SK-N-SH treated with all-trans-retinoic acid at 6 μM for 48 hours (cell line): ENCODE data around the gene CCM2L.

Source experiments
- ATAC-seq: fragments of 200-7000 bp; cut with Tn5 transposase; 3 replicates; pipeline ENCODE4 v1.9.1; 2020; ENCODE audit warnings: mild to moderate bottlenecking, moderate library complexity
- BACH2 ChIP-seq: fragments of 250-450 bp; sonication (Bioruptor Pico); IDR thresholded peaks from 2 replicates; pipeline ENCODE4 v1.9.0; 2021; ENCODE audit warnings: mild to moderate bottlenecking, borderline replicate concordance
- CSDC2 ChIP-seq: fragments of 250-450 bp; sonication (Bioruptor Pico); IDR thresholded peaks from 2 replicates; pipeline ENCODE4 v1.5.0; 2020; ENCODE audit warnings: mild to moderate bottlenecking, moderate library complexity
- ESRRG ChIP-seq: fragments of 250-450 bp; sonication (Bioruptor Pico); IDR thresholded peaks from 2 replicates; pipeline ENCODE4 v1.6.1; 2021; ENCODE audit warnings: mild to moderate bottlenecking
- GLIS3 ChIP-seq: fragments of 250-450 bp; sonication (Bioruptor Pico); IDR thresholded peaks from 2 replicates; pipeline ENCODE4 v1.5.0; 2020; ENCODE audit warnings: mild to moderate bottlenecking, moderate library complexity
- ISL1 ChIP-seq: fragments of 250-450 bp; sonication (Bioruptor Pico); IDR thresholded peaks from 2 replicates; pipeline ENCODE4 v2.1.2; 2022; ENCODE audit warnings: mild to moderate bottlenecking, moderate library complexity
- OSR1 ChIP-seq: fragments of 250-450 bp; sonication (Bioruptor Pico); IDR thresholded peaks from 2 replicates; pipeline ENCODE4 v1.8.0; 2022; ENCODE audit warnings: moderate library complexity, mild to moderate bottlenecking, inconsistent platforms
- PPARA ChIP-seq: fragments of 250-450 bp; sonication (Bioruptor Pico); IDR thresholded peaks from 2 replicates; pipeline ENCODE4 v1.5.0; 2020; ENCODE audit warnings: mild to moderate bottlenecking, borderline replicate concordance
- RARB ChIP-seq: fragments of 250-450 bp; sonication (Bioruptor Pico); IDR thresholded peaks from 2 replicates; pipeline ENCODE4 v1.8.0; 2021; ENCODE audit warnings: mild to moderate bottlenecking, moderate library complexity
- SNAI2 ChIP-seq: fragments of 250-450 bp; sonication (Bioruptor Pico); IDR thresholded peaks from 2 replicates; pipeline ENCODE4 v1.5.0; 2020; ENCODE audit warnings: mild to moderate bottlenecking, moderate library complexity
- TCF4 ChIP-seq: fragments of 250-450 bp; sonication (Bioruptor Pico); IDR thresholded peaks from 2 replicates; pipeline ENCODE4 v1.8.0; 2021; ENCODE audit warnings: mild to moderate bottlenecking, moderate library complexity, borderline replicate concordance
- TOX ChIP-seq: fragments of 250-450 bp; sonication (Bioruptor Pico); IDR thresholded peaks from 2 replicates; pipeline ENCODE4 v1.8.0; 2021; ENCODE audit warnings: mild to moderate bottlenecking, moderate library complexity, borderline replicate concordance
- ZC3H10 ChIP-seq: fragments of 250-450 bp; sonication (Bioruptor Pico); IDR thresholded peaks from 2 replicates; pipeline ENCODE4 v1.5.1; 2021; ENCODE audit warnings: mild to moderate bottlenecking, moderate library complexity
- ZFP3 ChIP-seq: fragments of 250-450 bp; sonication (Bioruptor Pico); IDR thresholded peaks from 2 replicates; pipeline ENCODE4 v1.5.0; 2020; ENCODE audit warnings: mild to moderate bottlenecking, moderate library complexity
- ZFP30 ChIP-seq: fragments of 450-650 bp; formaldehyde crosslinking; IDR thresholded peaks from 2 replicates; pipeline ENCODE4 v1.5.0; 2022; ENCODE audit warnings: mild to moderate bottlenecking, moderate library complexity
- ZNF70 ChIP-seq: fragments of 450-650 bp; formaldehyde crosslinking; IDR thresholded peaks from 2 replicates; pipeline ENCODE4 v1.5.0; 2020; ENCODE audit warnings: mild to moderate bottlenecking, moderate library complexity
- ZNF8 ChIP-seq: fragments of 450-650 bp; formaldehyde crosslinking; IDR thresholded peaks from 2 replicates; pipeline ENCODE4 v1.5.0; 2020; ENCODE audit warnings: mild to moderate bottlenecking, moderate library complexity
- TF ChIP-seq, protein P1 (sequence below): fragments of 250-450 bp; sonication (Bioruptor Pico); IDR thresholded peaks from 2 replicates; pipeline ENCODE4 v1.8.0; 2021; ENCODE audit warnings: low read depth, mild to moderate bottlenecking, moderate library complexity, borderline replicate concordance
- TF ChIP-seq, protein P2 (sequence below): fragments of 250-450 bp; sonication (Bioruptor Pico); IDR thresholded peaks from 2 replicates; pipeline ENCODE4 v1.5.1; 2021; ENCODE audit warnings: mild to moderate bottlenecking, moderate library complexity
- TF ChIP-seq, protein P3 (sequence below): fragments of 250-450 bp; sonication (Bioruptor Pico); IDR thresholded peaks from 2 replicates; pipeline ENCODE4 v1.5.1; 2020; ENCODE audit warnings: low read depth, mild to moderate bottlenecking, moderate library complexity
- TF ChIP-seq, protein P4 (sequence below): fragments of 250-450 bp; sonication (Bioruptor Pico); IDR thresholded peaks from 2 replicates; pipeline ENCODE4 v1.5.0; 2020; ENCODE audit warnings: mild to moderate bottlenecking, moderate library complexity
- TF ChIP-seq, protein P5 (sequence below): fragments of 250-450 bp; sonication (Bioruptor Pico); IDR thresholded peaks from 2 replicates; pipeline ENCODE4 v1.8.0; 2020; ENCODE audit warnings: mild to moderate bottlenecking, moderate library complexity, borderline replicate concordance

Gene CCM2L

DNA sequence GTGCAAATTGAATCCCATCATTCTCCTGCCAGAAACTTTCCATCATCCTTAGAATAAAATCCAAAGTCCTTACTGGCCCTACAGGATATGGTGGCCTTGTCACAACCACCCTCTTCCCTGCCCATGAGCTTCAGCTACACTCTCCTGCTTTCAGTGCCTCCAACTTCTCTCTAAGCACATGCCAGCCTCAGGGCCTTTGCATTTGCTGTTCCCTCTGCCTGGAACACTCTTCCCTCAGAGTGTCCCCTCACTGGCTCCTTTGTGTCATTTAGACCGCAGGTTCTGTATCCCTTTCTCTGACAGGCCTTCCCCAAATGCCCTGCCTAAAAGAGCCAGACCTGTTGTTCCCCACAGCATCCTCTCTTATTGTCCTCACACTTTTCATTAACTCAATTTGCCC is 60.0 kb downstream of the CCM2L start (continued):
- TF ChIP-seq, protein P1, sequence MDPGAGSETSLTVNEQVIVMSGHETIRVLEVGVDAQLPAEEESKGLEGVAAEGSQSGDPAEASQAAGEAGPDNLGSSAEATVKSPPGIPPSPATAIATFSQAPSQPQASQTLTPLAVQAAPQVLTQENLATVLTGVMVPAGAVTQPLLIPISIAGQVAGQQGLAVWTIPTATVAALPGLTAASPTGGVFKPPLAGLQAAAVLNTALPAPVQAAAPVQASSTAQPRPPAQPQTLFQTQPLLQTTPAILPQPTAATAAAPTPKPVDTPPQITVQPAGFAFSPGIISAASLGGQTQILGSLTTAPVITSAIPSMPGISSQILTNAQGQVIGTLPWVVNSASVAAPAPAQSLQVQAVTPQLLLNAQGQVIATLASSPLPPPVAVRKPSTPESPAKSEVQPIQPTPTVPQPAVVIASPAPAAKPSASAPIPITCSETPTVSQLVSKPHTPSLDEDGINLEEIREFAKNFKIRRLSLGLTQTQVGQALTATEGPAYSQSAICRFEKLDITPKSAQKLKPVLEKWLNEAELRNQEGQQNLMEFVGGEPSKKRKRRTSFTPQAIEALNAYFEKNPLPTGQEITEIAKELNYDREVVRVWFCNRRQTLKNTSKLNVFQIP (CRISPR knock-in tag): no peak
- TF ChIP-seq PPARA (CRISPR knock-in tag) (no peak), ZFP30 (CRISPR knock-in tag) (no peak), BACH2 (CRISPR knock-in tag) (no peak), CSDC2 (CRISPR knock-in tag) (no peak), ESRRG (CRISPR knock-in tag) (no peak), TCF4 (CRISPR knock-in tag) (no peak)
- TF ChIP-seq, protein P2, sequence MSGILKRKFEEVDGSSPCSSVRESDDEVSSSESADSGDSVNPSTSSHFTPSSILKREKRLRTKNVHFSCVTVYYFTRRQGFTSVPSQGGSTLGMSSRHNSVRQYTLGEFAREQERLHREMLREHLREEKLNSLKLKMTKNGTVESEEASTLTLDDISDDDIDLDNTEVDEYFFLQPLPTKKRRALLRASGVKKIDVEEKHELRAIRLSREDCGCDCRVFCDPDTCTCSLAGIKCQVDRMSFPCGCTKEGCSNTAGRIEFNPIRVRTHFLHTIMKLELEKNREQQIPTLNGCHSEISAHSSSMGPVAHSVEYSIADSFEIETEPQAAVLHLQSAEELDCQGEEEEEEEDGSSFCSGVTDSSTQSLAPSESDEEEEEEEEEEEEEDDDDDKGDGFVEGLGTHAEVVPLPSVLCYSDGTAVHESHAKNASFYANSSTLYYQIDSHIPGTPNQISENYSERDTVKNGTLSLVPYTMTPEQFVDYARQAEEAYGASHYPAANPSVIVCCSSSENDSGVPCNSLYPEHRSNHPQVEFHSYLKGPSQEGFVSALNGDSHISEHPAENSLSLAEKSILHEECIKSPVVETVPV: no peak

DNA sequence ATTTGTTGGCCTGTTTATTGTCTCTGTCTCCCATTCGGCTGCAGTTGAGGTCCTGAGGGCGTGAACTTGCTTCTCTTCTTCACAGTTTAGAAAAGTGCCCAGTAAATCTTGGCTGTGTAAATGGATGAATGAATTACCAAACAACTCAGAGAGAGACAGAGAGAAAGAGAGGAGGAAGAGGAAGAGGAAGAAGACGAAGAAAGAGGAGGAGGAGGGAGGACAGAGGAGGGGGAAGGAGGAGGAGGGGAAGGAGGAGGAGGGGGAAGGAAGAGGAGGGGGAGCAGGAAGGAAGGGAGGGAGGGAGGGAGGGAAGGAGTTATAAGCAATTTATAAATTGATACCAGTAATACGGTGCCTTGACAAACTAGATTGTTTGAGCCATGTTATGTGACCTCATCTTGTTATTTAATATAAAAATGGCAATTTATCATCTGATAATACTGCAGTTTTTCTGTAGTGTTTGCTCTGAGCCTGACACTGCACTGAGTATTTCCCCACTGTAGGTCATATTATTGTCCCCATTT is 60.5 kb downstream of the CCM2L start:
- no peak for ATAC-seq
- TF ChIP-seq ZC3H10 (CRISPR knock-in tag) (no peak), TCF4 (CRISPR knock-in tag) (no peak), TOX (CRISPR knock-in tag) (no peak), CSDC2 (CRISPR knock-in tag) (no peak), BACH2 (CRISPR knock-in tag) (no peak), SNAI2 (CRISPR knock-in tag) (no peak), ZFP30 (CRISPR knock-in tag) (no peak), ZFP3 (no peak), ZNF8 (CRISPR knock-in tag) (no peak), RARB (CRISPR knock-in tag) (no peak), ISL1 (CRISPR knock-in tag) (no peak), GLIS3 (no peak), ZNF70 (CRISPR knock-in tag) (no peak), OSR1 (CRISPR knock-in tag) (no peak)
- TF ChIP-seq, protein P3, sequence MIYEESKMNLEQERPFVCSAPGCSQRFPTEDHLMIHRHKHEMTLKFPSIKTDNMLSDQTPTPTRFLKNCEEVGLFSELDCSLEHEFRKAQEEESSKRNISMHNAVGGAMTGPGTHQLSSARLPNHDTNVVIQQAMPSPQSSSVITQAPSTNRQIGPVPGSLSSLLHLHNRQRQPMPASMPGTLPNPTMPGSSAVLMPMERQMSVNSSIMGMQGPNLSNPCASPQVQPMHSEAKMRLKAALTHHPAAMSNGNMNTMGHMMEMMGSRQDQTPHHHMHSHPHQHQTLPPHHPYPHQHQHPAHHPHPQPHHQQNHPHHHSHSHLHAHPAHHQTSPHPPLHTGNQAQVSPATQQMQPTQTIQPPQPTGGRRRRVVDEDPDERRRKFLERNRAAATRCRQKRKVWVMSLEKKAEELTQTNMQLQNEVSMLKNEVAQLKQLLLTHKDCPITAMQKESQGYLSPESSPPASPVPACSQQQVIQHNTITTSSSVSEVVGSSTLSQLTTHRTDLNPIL: no peak
- TF ChIP-seq, protein P1 (CRISPR knock-in tag): no peak
- TF ChIP-seq, protein P2: no peak
- TF ChIP-seq, protein P4, sequence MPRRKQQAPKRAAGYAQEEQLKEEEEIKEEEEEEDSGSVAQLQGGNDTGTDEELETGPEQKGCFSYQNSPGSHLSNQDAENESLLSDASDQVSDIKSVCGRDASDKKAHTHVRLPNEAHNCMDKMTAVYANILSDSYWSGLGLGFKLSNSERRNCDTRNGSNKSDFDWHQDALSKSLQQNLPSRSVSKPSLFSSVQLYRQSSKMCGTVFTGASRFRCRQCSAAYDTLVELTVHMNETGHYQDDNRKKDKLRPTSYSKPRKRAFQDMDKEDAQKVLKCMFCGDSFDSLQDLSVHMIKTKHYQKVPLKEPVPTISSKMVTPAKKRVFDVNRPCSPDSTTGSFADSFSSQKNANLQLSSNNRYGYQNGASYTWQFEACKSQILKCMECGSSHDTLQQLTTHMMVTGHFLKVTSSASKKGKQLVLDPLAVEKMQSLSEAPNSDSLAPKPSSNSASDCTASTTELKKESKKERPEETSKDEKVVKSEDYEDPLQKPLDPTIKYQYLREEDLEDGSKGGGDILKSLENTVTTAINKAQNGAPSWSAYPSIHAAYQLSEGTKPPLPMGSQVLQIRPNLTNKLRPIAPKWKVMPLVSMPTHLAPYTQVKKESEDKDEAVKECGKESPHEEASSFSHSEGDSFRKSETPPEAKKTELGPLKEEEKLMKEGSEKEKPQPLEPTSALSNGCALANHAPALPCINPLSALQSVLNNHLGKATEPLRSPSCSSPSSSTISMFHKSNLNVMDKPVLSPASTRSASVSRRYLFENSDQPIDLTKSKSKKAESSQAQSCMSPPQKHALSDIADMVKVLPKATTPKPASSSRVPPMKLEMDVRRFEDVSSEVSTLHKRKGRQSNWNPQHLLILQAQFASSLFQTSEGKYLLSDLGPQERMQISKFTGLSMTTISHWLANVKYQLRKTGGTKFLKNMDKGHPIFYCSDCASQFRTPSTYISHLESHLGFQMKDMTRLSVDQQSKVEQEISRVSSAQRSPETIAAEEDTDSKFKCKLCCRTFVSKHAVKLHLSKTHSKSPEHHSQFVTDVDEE (CRISPR knock-in tag): no peak
- TF ChIP-seq, protein P5, sequence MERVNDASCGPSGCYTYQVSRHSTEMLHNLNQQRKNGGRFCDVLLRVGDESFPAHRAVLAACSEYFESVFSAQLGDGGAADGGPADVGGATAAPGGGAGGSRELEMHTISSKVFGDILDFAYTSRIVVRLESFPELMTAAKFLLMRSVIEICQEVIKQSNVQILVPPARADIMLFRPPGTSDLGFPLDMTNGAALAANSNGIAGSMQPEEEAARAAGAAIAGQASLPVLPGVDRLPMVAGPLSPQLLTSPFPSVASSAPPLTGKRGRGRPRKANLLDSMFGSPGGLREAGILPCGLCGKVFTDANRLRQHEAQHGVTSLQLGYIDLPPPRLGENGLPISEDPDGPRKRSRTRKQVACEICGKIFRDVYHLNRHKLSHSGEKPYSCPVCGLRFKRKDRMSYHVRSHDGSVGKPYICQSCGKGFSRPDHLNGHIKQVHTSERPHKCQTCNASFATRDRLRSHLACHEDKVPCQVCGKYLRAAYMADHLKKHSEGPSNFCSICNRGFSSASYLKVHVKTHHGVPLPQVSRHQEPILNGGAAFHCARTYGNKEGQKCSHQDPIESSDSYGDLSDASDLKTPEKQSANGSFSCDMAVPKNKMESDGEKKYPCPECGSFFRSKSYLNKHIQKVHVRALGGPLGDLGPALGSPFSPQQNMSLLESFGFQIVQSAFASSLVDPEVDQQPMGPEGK: no peak
